Neural crest cell (in vitro differentiated cells): Measurements from ENCODE around the gene OLAH. TPM values are rescaled to one million over a fixed set of nuclear protein-coding genes. Genes with fewer than 3 reads are reported as not detected.
A peak's percentile ranks its signal among the peaks of the same experiment; 100 is the strongest.

Source experiments
- DNase-seq: peaks from one replicate; pipeline ENCODE4 v3.0.0; 2021; ENCODE audit warnings: low read depth, mixed read lengths, low spot score
- H3K27ac Mint-ChIP-seq: one replicate; pipeline ENCODE4 v1.8.0; 2021; ENCODE audit warnings: mild to moderate bottlenecking, mixed read lengths; ENCODE audit not compliant: unreplicated experiment
- H3K27me3 Mint-ChIP-seq: 2 replicates; pipeline ENCODE4 v1.8.0; 2021; ENCODE audit warnings: low read depth, mild to moderate bottlenecking, mixed read lengths
- H3K36me3 Mint-ChIP-seq: 2 replicates; pipeline ENCODE4 v1.8.0; 2021; ENCODE audit warnings: low read depth, mild to moderate bottlenecking, mixed read lengths
- H3K4me1 Mint-ChIP-seq: 2 replicates; pipeline ENCODE4 v1.8.0; 2021; ENCODE audit warnings: mixed read lengths
- H3K4me3 Mint-ChIP-seq: one replicate; pipeline ENCODE4 v1.8.0; 2021; ENCODE audit warnings: mild to moderate bottlenecking, mixed read lengths
- H3K9me3 Mint-ChIP-seq: 2 replicates; pipeline ENCODE4 v1.8.0; 2021; ENCODE audit warnings: mixed read lengths
- total RNA-seq: library from RNA; stranded (reverse); gene quantifications from 2 replicates; pipeline ENCODE4 v1.2.1, GENCODE V29; 2021
- TF ChIP-seq, protein P1 (sequence below): fragments of 200-600 bp; sonication (generic); conservative IDR thresholded peaks from 2 replicates; pipeline ENCODE4 v1.5.0; 2021; ENCODE audit warnings: antibody characterized with exemption, mild to moderate bottlenecking

The OLAH gene
- total RNA-seq, 1 donor from 2014 or later, result not detected

DNA sequence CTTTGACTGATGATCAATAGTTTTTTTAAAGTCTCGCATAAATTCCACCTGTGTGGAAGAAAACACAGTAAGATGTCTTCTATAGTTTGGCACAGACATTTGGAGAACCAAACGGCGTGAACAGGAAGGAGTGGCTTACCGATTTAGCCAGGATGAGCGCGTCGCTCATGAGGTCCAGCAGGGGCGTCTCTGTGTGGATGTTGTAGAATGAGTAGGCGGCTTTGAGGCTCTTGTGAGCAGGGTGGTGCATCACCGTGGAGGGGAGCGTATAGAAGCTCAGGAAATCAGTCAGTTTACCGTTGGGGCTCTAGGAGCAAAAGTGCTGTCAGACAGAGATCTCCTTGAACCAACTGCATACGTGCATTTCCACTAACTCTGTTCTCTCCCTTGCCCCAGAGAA is 68.9 kb downstream of the OLAH start:
- Mint-ChIP-seq H3K4me3 (no peak overlapping the region), H3K36me3 (peaks cover 9% of the 10 kb centered on the region), H3K27ac (peak overlapping the region; percentile 45), H3K27me3 (no peaks in the 10 kb centered on the region), H3K9me3 (no peaks in the 10 kb centered on the region), H3K4me1 (no peaks in the 10 kb centered on the region)
- DNase-seq, result no peak
- TF ChIP-seq, protein P1, sequence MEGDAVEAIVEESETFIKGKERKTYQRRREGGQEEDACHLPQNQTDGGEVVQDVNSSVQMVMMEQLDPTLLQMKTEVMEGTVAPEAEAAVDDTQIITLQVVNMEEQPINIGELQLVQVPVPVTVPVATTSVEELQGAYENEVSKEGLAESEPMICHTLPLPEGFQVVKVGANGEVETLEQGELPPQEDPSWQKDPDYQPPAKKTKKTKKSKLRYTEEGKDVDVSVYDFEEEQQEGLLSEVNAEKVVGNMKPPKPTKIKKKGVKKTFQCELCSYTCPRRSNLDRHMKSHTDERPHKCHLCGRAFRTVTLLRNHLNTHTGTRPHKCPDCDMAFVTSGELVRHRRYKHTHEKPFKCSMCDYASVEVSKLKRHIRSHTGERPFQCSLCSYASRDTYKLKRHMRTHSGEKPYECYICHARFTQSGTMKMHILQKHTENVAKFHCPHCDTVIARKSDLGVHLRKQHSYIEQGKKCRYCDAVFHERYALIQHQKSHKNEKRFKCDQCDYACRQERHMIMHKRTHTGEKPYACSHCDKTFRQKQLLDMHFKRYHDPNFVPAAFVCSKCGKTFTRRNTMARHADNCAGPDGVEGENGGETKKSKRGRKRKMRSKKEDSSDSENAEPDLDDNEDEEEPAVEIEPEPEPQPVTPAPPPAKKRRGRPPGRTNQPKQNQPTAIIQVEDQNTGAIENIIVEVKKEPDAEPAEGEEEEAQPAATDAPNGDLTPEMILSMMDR, result no peak

DNA sequence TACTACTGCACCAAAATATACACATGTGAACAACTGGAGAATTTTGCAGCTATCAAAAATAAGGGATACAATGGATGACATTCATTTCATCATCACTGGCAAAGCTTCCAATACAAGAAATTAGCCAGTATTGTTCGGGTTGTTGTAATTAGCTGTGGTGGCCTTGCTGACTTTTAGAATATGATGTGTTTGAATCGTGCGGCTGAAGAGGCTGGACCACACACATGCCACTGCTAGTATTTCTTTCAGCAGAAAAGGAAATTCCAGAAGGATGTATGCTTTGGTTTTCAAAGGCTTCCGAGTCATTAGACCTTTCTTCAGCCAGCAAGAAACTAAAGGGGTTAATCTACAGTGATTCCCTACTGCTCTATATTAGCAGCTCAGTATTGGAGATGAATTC is 70.0 kb downstream of the OLAH start:
- H3K36me3 Mint-ChIP-seq, result peaks cover 11% of the 10 kb centered on the region
- no peaks in the 10 kb centered on the region for H3K4me1 Mint-ChIP-seq
- no peaks in the 10 kb centered on the region for H3K27me3 Mint-ChIP-seq
- no peak for DNase-seq
- no peak overlapping the region for H3K27ac Mint-ChIP-seq
- H3K4me3 Mint-ChIP-seq, result no peak overlapping the region
- TF ChIP-seq, protein P1, result no peak
- no peaks in the 10 kb centered on the region for H3K9me3 Mint-ChIP-seq

DNA sequence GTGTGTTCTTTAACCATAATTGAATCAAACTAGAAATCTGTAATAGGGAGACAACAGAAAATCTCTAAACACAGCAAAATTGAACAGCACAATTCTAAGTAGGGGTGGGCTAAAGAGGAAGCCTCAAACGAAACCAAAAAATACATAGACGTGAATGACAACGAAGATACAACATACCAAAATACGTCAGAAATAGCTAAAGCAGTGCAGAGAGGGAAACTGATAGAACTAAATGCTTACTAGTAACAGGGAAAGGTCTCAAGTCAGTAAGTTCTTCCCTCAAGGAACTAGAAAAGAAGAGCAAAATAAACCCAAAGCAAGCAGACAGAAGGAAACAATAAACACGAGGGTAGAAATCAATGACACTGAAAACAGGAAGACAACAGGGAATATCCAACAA is 72.5 kb downstream of the OLAH start:
- TF ChIP-seq, protein P1, result no peak
- DNase-seq, result no peak
- no peak overlapping the region for H3K4me3 Mint-ChIP-seq
- H3K4me1 Mint-ChIP-seq, result no peaks in the 10 kb centered on the region
- H3K36me3 Mint-ChIP-seq, result peaks cover 24% of the 10 kb centered on the region
- H3K27ac Mint-ChIP-seq, result no peak overlapping the region
- H3K27me3 Mint-ChIP-seq, result no peaks in the 10 kb centered on the region
- H3K9me3 Mint-ChIP-seq, result no peaks in the 10 kb centered on the region

DNA sequence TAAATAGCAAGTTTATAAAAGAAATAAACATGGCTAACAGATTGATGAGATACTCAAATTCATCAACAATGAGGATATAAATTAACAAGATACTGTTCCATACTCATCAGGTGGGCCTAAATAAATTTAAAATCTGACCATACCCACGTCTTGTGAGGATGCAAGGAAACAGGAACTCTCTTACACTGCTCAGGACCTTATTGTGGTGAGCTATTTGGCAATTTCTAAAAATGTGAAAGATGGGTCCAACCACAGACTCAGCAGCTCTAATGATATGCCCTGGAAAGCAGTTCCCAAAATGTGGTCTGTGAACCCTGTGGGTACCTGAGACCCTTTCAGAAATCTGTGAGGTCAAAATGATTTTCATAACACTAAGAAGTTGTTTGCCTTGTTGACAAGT is 74.9 kb downstream of the OLAH start:
- no peak overlapping the region for H3K4me3 Mint-ChIP-seq
- no peak for DNase-seq
- H3K4me1 Mint-ChIP-seq, result no peaks in the 10 kb centered on the region
- TF ChIP-seq, protein P1, result no peak
- H3K36me3 Mint-ChIP-seq, result peaks cover 19% of the 10 kb centered on the region
- no peak overlapping the region for H3K27ac Mint-ChIP-seq
- H3K9me3 Mint-ChIP-seq, result no peaks in the 10 kb centered on the region
- H3K27me3 Mint-ChIP-seq, result no peaks in the 10 kb centered on the region

DNA sequence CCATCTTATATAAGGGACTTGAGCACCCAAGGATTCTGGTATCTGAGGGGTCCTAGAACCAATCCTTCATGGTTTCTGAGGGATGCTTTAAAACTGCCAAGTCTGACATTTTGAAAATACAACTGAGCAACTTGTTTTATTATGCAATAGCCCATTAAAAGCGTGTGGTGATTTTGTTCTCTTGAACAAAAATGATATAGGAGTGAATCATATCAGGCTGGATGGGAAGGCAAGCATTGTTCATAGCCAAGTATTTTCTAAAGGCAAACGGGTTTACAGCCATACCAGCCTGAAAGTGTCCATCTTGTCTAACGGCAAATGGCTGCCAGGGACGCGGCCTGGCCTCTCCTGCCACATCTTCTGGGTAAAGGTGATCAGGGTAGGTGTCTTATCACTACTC is 76.8 kb downstream of the OLAH start:
- no peaks in the 10 kb centered on the region for H3K27me3 Mint-ChIP-seq
- no peaks in the 10 kb centered on the region for H3K9me3 Mint-ChIP-seq
- no peak for DNase-seq
- TF ChIP-seq, protein P1, result no peak
- H3K4me3 Mint-ChIP-seq, result no peak overlapping the region
- no peak overlapping the region for H3K27ac Mint-ChIP-seq
- no peaks in the 10 kb centered on the region for H3K4me1 Mint-ChIP-seq
- H3K36me3 Mint-ChIP-seq, result peaks cover 17% of the 10 kb centered on the region

DNA sequence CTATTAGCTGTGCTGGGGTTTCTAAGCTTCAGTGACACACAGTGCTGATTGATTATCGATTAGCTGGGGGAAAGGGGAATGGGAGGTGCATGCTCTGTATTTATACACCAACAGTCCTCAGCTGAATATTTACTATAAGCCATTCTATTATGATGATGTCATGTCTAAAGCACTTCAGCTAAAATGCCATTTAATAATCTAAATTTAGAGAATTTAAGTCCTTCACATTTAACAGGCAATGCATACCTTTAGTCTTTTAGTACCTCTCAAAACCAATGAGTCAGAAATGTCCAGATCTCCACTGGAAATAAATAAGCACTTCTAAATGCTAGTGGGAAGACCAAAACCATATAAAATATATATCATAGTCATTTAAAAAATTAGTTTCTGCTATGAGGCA is 78.0 kb downstream of the OLAH start:
- H3K27me3 Mint-ChIP-seq, result no peaks in the 10 kb centered on the region
- TF ChIP-seq, protein P1, result no peak
- H3K4me3 Mint-ChIP-seq, result no peak overlapping the region
- no peaks in the 10 kb centered on the region for H3K9me3 Mint-ChIP-seq
- no peaks in the 10 kb centered on the region for H3K4me1 Mint-ChIP-seq
- H3K27ac Mint-ChIP-seq, result no peak overlapping the region
- DNase-seq, result no peak
- H3K36me3 Mint-ChIP-seq, result peaks cover 20% of the 10 kb centered on the region
